HG02610 (cell line): ENCODE measurements around the gene BRICD5.

Experiments
- ATAC-seq: cut with Tn5 transposase; IDR thresholded peaks from one replicate; pipeline ENCODE4 v1.9.1; 2021; ENCODE audit warnings: mild to moderate bottlenecking, moderate library complexity; ENCODE audit not compliant: unreplicated experiment

Gene BRICD5

GRCh38 chr16:2166263-2167067 lies 44.2 kb downstream of the BRICD5 start:
- ATAC-seq = no peak

DNA sequence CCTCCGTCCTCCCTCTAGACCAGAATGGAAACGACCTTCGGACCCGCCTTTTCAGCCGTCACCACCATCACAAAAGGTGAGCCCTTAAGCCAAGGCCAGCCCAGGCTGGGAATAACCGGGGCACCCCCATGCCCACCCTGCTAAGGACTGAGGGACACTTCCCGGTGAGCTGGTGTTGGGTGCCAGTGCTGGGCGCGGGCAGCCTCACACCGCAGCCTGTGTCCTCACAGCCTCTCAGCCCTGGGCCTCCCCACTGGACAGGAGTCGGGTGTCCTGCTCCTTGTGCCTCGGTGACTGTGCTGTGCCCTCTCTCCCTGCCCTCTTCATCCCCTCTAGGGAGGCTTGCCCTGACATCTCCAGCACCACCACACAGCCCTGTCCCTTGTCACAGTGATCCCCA lies 44.8 kb downstream of the BRICD5 start:
- ATAC-seq = no peak

- ATAC-seq = no peak
These were observed 47.3 kb downstream of the BRICD5 start for GRCh38 chr16:2163211-2163881.

- ATAC-seq = no peak
These were observed 48.0 kb downstream of the BRICD5 start for GRCh38 chr16:2162676-2163118.

DNA sequence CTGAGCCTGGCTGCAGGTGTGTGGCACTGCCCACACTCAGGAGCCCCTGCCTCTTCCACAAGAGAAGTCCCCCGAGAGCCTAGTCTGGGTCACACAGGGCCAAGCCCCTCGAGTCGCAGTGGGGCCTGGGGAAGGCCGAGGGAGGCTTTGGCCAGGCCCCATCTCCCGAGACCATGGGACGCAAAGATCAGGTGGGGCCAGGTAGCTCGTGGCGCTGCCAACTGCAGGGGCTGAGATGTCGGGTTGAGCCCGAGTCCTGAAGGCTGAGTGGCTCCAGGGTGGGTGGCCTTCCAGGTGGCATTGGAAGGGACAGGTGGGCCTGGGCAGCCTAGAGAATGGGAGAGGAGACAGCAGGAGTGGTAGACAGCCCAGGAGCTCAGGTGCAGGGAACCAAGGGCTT lies 48.8 kb downstream of the BRICD5 start:
- ATAC-seq = no peak

- ATAC-seq = no peak
These were observed 49.6 kb downstream of the BRICD5 start for GRCh38 chr16:2160915-2161551.
